Cardiac fibroblast (primary cell): ENCODE results near the gene STX16.

ENCODE experiments used
- DNase-seq, 2 donors: peaks; one replicate each; pipeline versions ENCODE4 v3.0.0 to v3.0.0-alpha.2; 2010; ENCODE audit warnings: low read depth in 2 of 2
- H3K4me3 ChIP-seq, 2 donors: replicated peaks in 1 of 2; 1 replicate in 1 of 2; 2 replicates in 1 of 2; pipeline ENCODE4 v1.5.1; 2011; ENCODE audit warnings: low read depth in 2 of 2, low read length in 2 of 2, mild to moderate bottlenecking in 2 of 2, moderate library complexity in 1 of 2
- TF ChIP-seq, protein P1 (sequence below): IDR thresholded peaks from one replicate; pipeline ENCODE4 v1.5.1; 2011; ENCODE audit warnings: low read depth, mild to moderate bottlenecking, low read length, inconsistent platforms

STX16 gene

GRCh38 chr20:58613061-58613854 is 37.8 kb upstream of the STX16 start:
- TF ChIP-seq, protein P1, sequence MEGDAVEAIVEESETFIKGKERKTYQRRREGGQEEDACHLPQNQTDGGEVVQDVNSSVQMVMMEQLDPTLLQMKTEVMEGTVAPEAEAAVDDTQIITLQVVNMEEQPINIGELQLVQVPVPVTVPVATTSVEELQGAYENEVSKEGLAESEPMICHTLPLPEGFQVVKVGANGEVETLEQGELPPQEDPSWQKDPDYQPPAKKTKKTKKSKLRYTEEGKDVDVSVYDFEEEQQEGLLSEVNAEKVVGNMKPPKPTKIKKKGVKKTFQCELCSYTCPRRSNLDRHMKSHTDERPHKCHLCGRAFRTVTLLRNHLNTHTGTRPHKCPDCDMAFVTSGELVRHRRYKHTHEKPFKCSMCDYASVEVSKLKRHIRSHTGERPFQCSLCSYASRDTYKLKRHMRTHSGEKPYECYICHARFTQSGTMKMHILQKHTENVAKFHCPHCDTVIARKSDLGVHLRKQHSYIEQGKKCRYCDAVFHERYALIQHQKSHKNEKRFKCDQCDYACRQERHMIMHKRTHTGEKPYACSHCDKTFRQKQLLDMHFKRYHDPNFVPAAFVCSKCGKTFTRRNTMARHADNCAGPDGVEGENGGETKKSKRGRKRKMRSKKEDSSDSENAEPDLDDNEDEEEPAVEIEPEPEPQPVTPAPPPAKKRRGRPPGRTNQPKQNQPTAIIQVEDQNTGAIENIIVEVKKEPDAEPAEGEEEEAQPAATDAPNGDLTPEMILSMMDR = no peak
- H3K4me3 ChIP-seq = no peak overlapping the region
- peak in 1 of 2 donors; percentile 38 for DNase-seq

DNA sequence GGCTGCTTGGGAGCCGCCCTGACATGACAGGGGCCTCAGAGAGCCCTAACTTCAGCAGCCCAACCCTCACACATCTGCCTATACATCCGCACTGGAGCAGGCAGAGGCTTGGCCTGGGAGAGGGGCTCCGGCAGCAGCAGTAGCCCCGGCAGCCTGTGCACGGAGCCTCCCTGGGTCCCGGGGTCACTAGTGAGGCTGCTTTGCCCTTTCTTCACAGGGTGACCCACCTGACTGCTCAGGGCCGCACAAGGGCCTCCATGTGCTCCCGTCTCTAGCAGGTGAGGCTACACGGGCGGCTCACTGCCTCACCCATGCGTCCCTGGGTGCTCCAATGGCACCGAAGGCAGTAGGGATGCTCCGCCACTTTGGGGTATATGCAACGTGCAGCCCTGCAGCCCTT is 36.7 kb upstream of the STX16 start:
- H3K4me3 ChIP-seq = no peak overlapping the region
- no peak for DNase-seq
- TF ChIP-seq, protein P1 = no peak

GRCh38 chr20:58614984-58615760 is 35.9 kb upstream of the STX16 start:
- DNase-seq = no peak
- no peak overlapping the region for H3K4me3 ChIP-seq
- TF ChIP-seq, protein P1 = no peak

- no peak overlapping the region for H3K4me3 ChIP-seq
- TF ChIP-seq, protein P1 = no peak
- no peak for DNase-seq
Observed at GRCh38 chr20:58616411-58616810, 34.7 kb upstream of the STX16 start.

- no peak for DNase-seq
- H3K4me3 ChIP-seq = no peak overlapping the region
- TF ChIP-seq, protein P1 = no peak
Observed at GRCh38 chr20:58617158-58617557, 33.9 kb upstream of the STX16 start.

- DNase-seq = peak; percentile 82 to 83
Observed at GRCh38 chr20:58618351-58619076, 32.6 kb upstream of the STX16 start.

More at GRCh38 chr20:58618351-58619076, 32.6 kb upstream of the STX16 start:
- TF ChIP-seq, protein P1 = no peak
- no peak overlapping the region for H3K4me3 ChIP-seq
